Stimulated activated CD4-positive, alpha-beta T cell treated with anti-CD3 and anti-CD28 coated beads, Interleukin-12 subunit alpha, Interleukin-12 subunit beta, amount 100 ng/mL, for 48 hours (primary cell): Measurements from ENCODE around the gene OR10A2.
"Not testable (repeated sequence)": the region's sequence is repeated elsewhere in the genome, so short reads cannot be mapped to it uniquely, and the experiment has no call there.

Source experiments
- DNase-seq, 3 donors: peaks; one replicate each; pipeline ENCODE4 v3.0.0-alpha.2; 2020; ENCODE audit warnings: low read depth in 2 of 3, low spot score in 1 of 3

The OR10A2 gene, protein sequence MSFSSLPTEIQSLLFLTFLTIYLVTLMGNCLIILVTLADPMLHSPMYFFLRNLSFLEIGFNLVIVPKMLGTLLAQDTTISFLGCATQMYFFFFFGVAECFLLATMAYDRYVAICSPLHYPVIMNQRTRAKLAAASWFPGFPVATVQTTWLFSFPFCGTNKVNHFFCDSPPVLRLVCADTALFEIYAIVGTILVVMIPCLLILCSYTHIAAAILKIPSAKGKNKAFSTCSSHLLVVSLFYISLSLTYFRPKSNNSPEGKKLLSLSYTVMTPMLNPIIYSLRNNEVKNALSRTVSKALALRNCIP

DNA sequence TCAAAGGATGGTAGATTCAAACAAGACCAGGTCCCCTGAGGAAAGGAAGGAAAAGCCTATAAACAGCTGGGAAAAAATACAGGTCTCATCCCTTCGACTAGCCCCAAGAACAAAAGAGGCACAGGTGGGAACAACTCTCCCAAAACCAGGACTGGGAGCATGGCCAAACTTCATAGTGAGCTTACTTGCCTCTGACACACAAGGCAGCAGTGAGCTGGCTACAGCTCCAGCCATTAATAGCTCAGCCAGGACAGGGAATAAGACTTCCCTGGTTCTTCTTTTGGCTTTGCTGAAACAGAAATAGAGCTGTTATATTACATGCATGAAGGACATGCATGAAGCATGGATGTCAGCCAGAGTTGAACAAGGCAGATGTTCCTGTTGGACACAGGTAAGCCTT is at the start of gene OR10A2:
Gene OR10A2, plus strand, starts transcription at position 97 of the 400 bp plus-strand sequence. CDS start 6,698 bp downstream, outside the sequence.
- no peak for DNase-seq

DNA sequence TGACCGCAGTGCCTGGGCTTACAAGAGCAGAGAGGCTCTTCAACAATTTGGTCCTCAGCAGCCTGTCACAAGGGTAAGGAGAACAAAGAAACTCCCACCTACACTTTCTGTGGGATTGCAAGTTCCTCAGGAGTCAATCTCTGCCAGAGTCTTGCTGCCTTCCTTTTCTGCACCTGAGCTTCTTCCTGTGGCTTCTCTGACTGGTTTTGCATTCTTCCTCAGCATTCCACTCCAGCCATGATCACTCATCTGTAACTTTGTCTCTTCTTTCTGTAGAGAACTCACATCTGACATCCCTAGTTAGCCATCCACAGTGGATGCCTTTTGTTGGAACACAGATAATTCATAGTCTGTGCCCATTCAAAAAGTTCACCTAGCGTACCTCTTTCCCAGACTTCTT is 49.2 kb upstream of the OR10A2 start:
- no peak for DNase-seq

- no peak for DNase-seq
Measured at GRCh38 chr11:6817694-6818093, 45.2 kb upstream of the OR10A2 start.

- no peak for DNase-seq
Measured at GRCh38 chr11:6818967-6819366, 43.9 kb upstream of the OR10A2 start.

DNA sequence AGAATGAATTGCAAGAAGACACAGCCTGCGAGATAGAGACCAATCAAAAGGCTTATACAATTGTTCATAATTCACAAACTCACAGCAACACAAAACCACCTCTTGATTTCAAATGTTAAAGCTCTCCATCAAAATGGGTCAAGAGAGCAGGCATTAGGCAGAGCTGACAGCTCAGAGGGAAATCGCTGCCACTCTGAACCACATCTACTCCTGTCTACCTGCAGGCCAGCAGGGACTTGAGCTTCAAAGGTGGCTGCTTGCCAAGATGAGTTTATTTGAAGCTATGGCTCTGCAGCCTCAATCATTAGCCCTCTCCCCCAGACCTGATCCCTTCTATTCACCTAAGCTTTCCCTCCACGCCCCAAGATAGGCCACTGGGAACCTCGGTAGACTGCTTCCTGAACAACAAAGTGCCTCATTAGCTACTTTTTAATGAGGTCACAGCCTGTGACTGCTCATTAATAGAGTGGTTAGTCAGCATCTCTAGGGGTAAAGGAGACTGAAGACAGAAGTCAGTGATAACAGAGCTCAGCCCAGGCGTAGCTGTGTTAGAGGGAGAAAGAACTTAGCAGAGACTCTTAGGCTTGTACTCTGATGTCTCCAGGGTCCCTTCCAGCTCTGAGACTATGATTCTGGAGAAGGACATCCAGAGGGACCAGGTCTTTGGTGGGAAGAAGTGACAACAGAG is 38.6 kb upstream of the OR10A2 start:
- DNase-seq, result no peak

- DNase-seq, result no peak
Measured at GRCh38 chr11:6825231-6825744, 37.6 kb upstream of the OR10A2 start.

- DNase-seq, result no peak
Measured at GRCh38 chr11:6828103-6828502, 34.8 kb upstream of the OR10A2 start.

GRCh38 chr11:6833356-6833755 is 29.5 kb upstream of the OR10A2 start:
- DNase-seq, result no peak

GRCh38 chr11:6834021-6834420 is 28.8 kb upstream of the OR10A2 start:
- DNase-seq, result no peak

GRCh38 chr11:6841694-6842093 is 21.2 kb upstream of the OR10A2 start:
- no peak for DNase-seq

DNA sequence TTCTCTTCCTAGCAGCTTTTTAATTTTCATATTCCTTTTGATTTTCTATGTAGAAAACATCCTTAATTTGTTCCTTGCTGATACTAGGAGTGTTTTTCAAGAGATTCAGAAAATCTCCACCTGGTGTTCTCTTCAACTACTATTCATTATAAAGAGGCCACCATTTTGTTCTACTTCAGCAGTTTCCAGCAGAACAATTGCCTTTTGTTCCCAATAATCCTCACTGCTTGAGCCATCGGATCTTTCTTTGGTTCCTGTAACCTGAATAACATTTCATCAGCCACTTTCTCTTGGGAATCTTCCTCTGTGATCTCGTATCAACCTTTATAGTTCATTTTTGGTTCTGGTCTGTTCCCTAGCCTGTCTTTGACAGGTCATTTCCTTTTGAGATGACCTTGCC is 19.2 kb upstream of the OR10A2 start:
- no peak for DNase-seq

DNA sequence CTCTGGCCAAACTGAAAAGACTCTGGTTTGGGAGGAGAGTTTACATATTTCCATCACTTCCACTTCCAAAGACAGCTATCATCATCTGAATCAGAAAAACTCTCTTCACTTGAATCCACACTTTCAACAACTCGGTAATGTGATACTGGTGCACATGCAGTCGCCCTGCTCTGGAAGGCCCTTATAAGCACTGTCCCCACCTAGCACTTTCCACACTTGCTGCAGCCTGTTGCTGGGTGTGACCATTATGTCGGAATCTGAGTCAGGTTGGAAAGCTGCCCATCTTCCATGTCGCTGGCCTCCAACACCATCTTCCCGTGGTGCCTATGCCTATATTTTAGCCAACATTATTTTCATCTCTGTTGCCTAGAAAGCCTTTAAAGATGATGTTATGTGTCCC is 18.5 kb upstream of the OR10A2 start:
- no peak for DNase-seq

- no peak for DNase-seq
Measured at GRCh38 chr11:6845383-6845782, 17.5 kb upstream of the OR10A2 start, which contains the start of gene OR10A5. OR10A5 (plus strand) TSS chr11:6845683; CDS start chr11:6845683, 0 bp downstream.

- DNase-seq, result no peak
Measured at GRCh38 chr11:6850526-6850925, 12.3 kb upstream of the OR10A2 start.

- not testable (repeated sequence) for DNase-seq
Measured at GRCh38 chr11:6854801-6855200, 8.1 kb upstream of the OR10A2 start.

DNA sequence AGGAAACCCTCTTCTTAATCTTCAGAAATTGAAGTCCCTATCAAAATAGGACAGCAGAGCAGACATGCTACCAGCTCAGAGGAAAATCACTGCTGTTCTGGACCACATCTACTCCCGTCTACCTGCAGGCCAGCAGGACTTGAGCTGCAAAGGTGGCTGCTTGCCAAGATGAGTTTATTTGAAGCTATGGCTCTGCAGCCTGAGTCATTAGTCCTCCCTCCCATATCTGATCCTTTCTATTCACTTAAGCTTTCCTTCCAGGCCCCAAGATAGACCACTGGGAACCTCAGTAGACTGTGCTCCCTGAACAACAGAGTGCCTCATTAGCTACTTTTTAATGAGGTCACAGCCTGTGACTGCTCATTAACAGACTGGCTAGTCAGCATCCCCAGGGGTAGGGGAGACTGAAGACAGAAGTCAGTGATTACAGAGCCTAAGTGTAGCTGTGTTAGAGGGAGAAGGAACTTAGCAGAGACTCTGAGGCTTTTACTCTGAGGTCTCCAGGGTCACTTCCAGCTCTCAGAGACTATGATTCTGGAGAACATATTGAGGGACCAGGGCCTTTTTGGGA is 6.8 kb upstream of the OR10A2 start:
- no peak for DNase-seq

DNA sequence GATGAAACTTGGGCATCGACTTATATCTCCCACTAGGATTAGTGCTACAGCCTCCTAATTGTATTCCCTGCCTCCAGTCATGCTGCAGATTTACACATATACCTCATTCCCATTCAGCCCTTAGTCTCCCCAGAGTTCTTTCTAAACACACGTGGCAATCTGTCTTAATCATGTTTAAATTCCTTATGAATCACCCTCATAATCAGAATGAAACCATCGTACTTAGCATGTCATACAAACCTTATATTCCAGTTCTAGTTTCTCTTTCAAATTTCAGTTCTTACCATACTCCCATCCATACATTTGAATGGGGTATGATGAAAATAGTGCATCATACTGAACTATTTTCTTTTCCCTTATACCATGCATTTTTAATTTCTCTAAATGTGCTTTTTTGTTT is 6.0 kb upstream of the OR10A2 start:
- no peak for DNase-seq

DNA sequence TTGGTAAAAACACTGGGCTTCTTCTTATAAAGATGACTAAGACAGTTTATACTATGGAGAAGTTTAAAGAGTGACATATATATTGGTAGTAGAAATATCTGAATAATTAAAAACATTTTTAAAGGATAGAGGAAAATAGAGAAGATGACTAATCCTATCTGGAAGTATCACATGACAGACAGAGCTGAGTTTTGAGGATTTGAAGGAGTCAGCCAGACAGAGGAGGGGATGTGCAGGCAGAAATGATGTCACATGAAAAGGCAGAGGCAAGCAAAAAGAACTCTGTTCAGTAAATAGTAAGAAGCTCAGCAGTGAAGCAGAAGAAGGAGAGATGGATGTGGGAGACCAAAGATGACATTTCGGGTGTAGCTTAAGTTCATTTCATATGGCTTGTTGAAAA is 1.6 kb downstream of the OR10A2 start:
- DNase-seq, result no peak

DNA sequence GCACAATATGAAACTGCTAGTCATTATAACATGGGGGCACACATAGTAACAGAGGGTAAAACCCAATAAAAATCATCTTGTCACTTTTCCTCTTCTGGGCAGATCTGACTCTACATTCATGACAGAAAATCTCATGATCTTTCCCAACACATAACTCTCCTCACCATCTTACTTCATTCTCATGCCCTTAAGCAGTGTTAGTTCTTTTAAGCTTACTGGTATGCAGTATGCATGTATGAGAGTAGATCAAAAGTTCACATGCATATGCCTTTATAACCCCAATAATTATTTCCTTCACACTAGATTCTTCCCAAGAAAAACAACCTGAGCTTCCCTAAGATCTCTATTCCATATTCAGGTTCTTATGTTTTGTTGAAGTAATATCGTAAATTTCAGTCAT is 8.4 kb downstream of the OR10A2 start:
- no peak for DNase-seq

DNA sequence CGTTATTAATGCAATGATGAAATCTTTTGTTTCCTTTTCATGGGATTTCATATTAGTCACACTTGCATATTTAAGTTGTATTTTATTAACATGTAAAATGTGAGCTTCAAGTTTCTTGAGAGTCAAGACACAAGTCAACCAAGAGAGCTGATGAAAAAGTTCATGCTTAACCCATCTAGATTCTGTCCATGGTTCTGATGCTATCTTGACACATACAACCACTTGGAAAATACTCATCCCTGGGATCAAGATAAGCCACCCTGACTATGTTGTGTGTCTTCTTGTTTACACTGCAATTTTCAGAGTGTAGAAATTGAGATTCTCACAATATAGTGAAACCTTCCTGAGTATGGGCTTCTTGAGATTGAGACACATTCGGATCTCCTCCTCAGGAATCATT is 12.9 kb downstream of the OR10A2 start:
- no peak for DNase-seq

- DNase-seq, result no peak
Measured at GRCh38 chr11:6876325-6876724, 13.5 kb downstream of the OR10A2 start, which contains the start of gene OR10A4. OR10A4 (plus strand) TSS chr11:6876625; CDS start chr11:6876648, 23 bp downstream.

- DNase-seq, result no peak
Measured at GRCh38 chr11:6876914-6877313, 14.1 kb downstream of the OR10A2 start.
